Gastrocnemius medialis (tissue), 4 donors: ENCODE results near the gene DTNA. TPM values are rescaled to one million over a fixed set of nuclear protein-coding genes. Genes with fewer than 3 reads are reported as not detected.

Experiments used
- ATAC-seq, 2 donors: fragments of 150-250 bp; one replicate each; pipeline ENCODE4 v1.9.1; 2016
- DNase-seq, 2 donors: peaks; one replicate each; pipeline ENCODE4 v3.0.0-alpha.2; 2019
- H3K27ac ChIP-seq, 4 donors: fragments of 200-600 bp; sonication (generic); 1 replicate in 1 of 4; 2 replicates in 3 of 4; pipeline ENCODE4 v1.5.1; 2016 to 2018; ENCODE audit warnings: mild to moderate bottlenecking in 2 of 4, moderate library complexity in 1 of 4
- H3K27me3 ChIP-seq, 3 donors: fragments of 200-600 bp; sonication (generic) in 2 of 3; 1 replicate in 1 of 3; 2 replicates in 2 of 3; pipeline versions ENCODE4 v1.5.1 to v1.6.0; 2016 to 2019; ENCODE audit warnings: mild to moderate bottlenecking in 1 of 3, moderate library complexity in 1 of 3
- H3K36me3 ChIP-seq, 2 donors: fragments of 200-600 bp; sonication (generic) in 1 of 2; one replicate each; pipeline ENCODE4 v1.5.1; 2017 to 2018
- H3K4me1 ChIP-seq, 2 donors: fragments of 200-600 bp; sonication (generic) in 1 of 2; one replicate each; pipeline ENCODE4 v1.5.1; 2016 to 2017; ENCODE audit warnings: mild to moderate bottlenecking in 2 of 2
- H3K4me3 ChIP-seq, 4 donors: fragments of 200-600 bp; sonication (generic) in 3 of 4; 1 replicate in 1 of 4; 2 replicates in 3 of 4; pipeline ENCODE4 v1.5.1; 2016 to 2019; ENCODE audit warnings: mild to moderate bottlenecking in 2 of 4
- H3K9me3 ChIP-seq, 3 donors: fragments of 200-600 bp; sonication (generic) in 2 of 3; 1 replicate in 1 of 3; 2 replicates in 2 of 3; pipeline ENCODE4 v1.5.1; 2016 to 2019
- CTCF ChIP-seq, 5 experiments: fragments of 450-650 bp in 3 of 5; fragments of 200-600 bp in 2 of 5; sonication (generic) in 2 of 5; IDR thresholded peaks in 4 of 5; conservative IDR thresholded peaks in 1 of 5; 1 replicate in 4 of 5; 2 replicates in 1 of 5; pipeline ENCODE4 v1.5.1; 2016 to 2019; ENCODE audit warnings: antibody characterized with exemption in 5 of 5, mild to moderate bottlenecking in 3 of 5, moderate library complexity in 3 of 5
- POLR2A ChIP-seq, 2 donors: fragments of 450-650 bp; IDR thresholded peaks; one replicate each; pipeline ENCODE4 v1.6.1; 2017; ENCODE audit warnings: antibody characterized with exemption in 2 of 2, mild to moderate bottlenecking in 2 of 2, moderate library complexity in 2 of 2
- in situ Hi-C, 4 donors: fragments of 200-750 bp; cut with MboI; loops; one replicate each; pipeline versions ENCODE4 v1.15.0 to v1.8.0; 2017; ENCODE audit warnings: low sequenced_read_pairs in 4 of 4
- intact Hi-C: fragments of 100-400 bp; cut with DNase I; formaldehyde crosslinking; loops from one replicate; pipeline ENCODE4 v1.15.1; 2023; ENCODE audit warnings: low total_unique reads
- total RNA-seq, 4 donors: library from RNA; depleted of rRNA; stranded (reverse); fragments of >200 nt; gene quantifications; one replicate each; pipeline versions ENCODE4 v1.1.0 to v1.2.3, GENCODE V29; 2016

DTNA gene
- total RNA-seq, 4 donors from 2014 or later = 38.6 to 63.9 (median 56.1) TPM

GRCh38 chr18:34795070-34795732 lies 85.1 kb downstream of the DTNA start:
- peak in 1 of 2 donors; percentile 21 for DNase-seq
- ATAC-seq = peak in 1 of 2 donors; percentile 77
- no peak for TF ChIP-seq CTCF (IDR thresholded peaks at IDR 0.05 in 4 of 5, conservative IDR thresholded peaks at IDR 0.05 in 1 of 5)
- TF ChIP-seq POLR2A (IDR thresholded peaks at IDR 0.05) = no peak
- Histone ChIP-seq H3K36me3 (no peaks in the 10 kb centered on the region), H3K4me1 (peaks cover 31 to 47% of the 10 kb centered on the region in 2 donors), H3K27ac (peak overlapping the region; percentile 43 to 79 (median 68)), H3K27me3 (no peaks in the 10 kb centered on the region), H3K4me3 (no peak overlapping the region), H3K9me3 (no peaks in the 10 kb centered on the region)
- in situ Hi-C loops (loop anchor here (10.0 to 25.0 kb wide), 7 partner anchors 130 to 683 kb away; no protein-coding TSS in a partner anchor), intact Hi-C loops (no loop called here)

DNA sequence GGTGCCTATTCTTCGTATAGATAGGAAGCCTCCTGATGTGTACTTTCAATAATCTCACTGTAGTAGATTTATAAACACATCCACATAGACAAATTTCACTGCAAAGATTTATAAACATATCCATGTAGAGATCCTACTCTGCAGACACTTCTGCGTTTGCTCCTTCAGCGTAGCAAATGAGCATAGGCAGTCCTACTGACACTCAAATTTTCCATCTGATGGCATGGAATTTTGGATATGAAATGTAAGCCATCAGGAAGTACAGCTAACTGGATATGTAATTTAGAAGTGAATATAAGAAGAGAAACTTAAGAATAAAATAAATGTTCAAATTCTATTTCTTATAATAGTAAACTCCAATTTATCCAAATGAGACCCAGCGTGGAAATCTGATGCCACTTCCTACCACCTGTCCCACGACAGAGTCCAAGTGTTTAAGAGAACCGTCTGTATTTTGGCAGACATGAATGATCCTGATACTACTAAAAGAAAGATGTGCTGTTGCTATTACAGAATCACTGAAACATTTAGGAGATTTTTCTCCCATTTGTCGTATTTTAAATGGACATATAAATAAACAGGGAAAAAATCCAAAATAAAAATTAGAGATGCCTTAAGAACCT lies 86.0 kb downstream of the DTNA start:
- Histone ChIP-seq H3K9me3 (no peaks in the 10 kb centered on the region), H3K27me3 (no peaks in the 10 kb centered on the region), H3K27ac (peak overlapping the region; percentile 43 to 79 (median 68)), H3K4me3 (no peak overlapping the region), H3K4me1 (peaks cover 31 to 47% of the 10 kb centered on the region in 2 donors), H3K36me3 (no peaks in the 10 kb centered on the region)
- in situ Hi-C loops (loop anchor here (10.0 to 25.0 kb wide), 7 partner anchors 131 to 684 kb away; no protein-coding TSS in a partner anchor), intact Hi-C loops (no loop called here)
- DNase-seq (peak; percentile 16 to 23), ATAC-seq (peak; percentile 77 to 88)
- TF ChIP-seq CTCF (IDR thresholded peaks at IDR 0.05 in 4 of 5, conservative IDR thresholded peaks at IDR 0.05 in 1 of 5) (no peak), POLR2A (IDR thresholded peaks at IDR 0.05) (no peak)

DNA sequence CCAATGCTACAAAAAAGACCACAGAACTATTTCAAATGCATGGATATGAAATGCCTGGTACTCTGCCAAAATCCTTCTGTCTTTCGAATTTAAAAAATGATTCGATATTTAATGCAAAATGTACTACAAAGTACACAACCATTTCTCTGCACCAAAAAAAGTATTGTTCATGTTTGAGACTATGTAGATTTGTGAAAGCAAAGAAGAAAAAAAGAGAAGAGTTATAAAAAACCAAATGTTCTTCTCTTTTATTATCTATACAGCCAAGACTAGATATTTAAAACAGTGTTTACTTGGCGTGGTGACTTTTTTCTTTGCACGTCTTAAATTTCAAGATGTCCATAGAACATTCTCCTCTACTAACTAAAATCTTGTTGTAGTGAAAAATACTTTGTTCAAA lies 89.2 kb downstream of the DTNA start:
- no peak overlapping the region for H3K4me3 ChIP-seq
- H3K4me1 ChIP-seq = peaks cover 46 to 59% of the 10 kb centered on the region in 2 donors
- in situ Hi-C loops = loop anchor here (10.0 to 25.0 kb wide), 7 partner anchors 134 to 687 kb away; no protein-coding TSS in a partner anchor
- no peak overlapping the region for H3K27ac ChIP-seq
- no peak for ATAC-seq
- no peaks in the 10 kb centered on the region for H3K9me3 ChIP-seq
- DNase-seq = no peak
- no peak for TF ChIP-seq POLR2A (IDR thresholded peaks at IDR 0.05)
- no peak for TF ChIP-seq CTCF (IDR thresholded peaks at IDR 0.05 in 4 of 5, conservative IDR thresholded peaks at IDR 0.05 in 1 of 5)
- H3K27me3 ChIP-seq = no peaks in the 10 kb centered on the region
- intact Hi-C loops = no loop called here
- H3K36me3 ChIP-seq = no peaks in the 10 kb centered on the region

- in situ Hi-C loops (no loop called here), intact Hi-C loops (no loop called here)
- H3K27me3 ChIP-seq = no peaks in the 10 kb centered on the region
- no peaks in the 10 kb centered on the region for H3K9me3 ChIP-seq
- TF ChIP-seq CTCF (IDR thresholded peaks at IDR 0.05 in 4 of 5, conservative IDR thresholded peaks at IDR 0.05 in 1 of 5) (no peak), POLR2A (IDR thresholded peaks at IDR 0.05) (no peak)
- H3K36me3 ChIP-seq = no peaks in the 10 kb centered on the region
- H3K4me3 ChIP-seq = no peak overlapping the region
- ATAC-seq = no peak
- H3K4me1 ChIP-seq = peaks cover 40 to 52% of the 10 kb centered on the region in 2 donors
- DNase-seq = no peak
- no peak overlapping the region for H3K27ac ChIP-seq
These were observed 90.3 kb downstream of the DTNA start for GRCh38 chr18:34800381-34800780.
